Chondrocyte (in vitro differentiated cells): Measurements from ENCODE around the gene KTI12. TPM values are rescaled to one million over a fixed set of nuclear protein-coding genes. Genes with fewer than 3 reads are reported as not detected.
"Not testable (repeated sequence)": the region's sequence is repeated elsewhere in the genome, so short reads cannot be mapped to it uniquely, and the experiment has no call there.

ENCODE experiments used
- DNase-seq: peaks from one replicate; pipeline ENCODE4 v3.0.0; 2021; ENCODE audit warnings: mixed read lengths, low spot score
- H3K27ac Mint-ChIP-seq: one replicate; pipeline ENCODE4 v1.8.0; 2021; ENCODE audit warnings: mild to moderate bottlenecking, moderate library complexity, mixed read lengths; ENCODE audit not compliant: unreplicated experiment
- H3K27me3 Mint-ChIP-seq: 2 replicates; pipeline ENCODE4 v1.8.0; 2021; ENCODE audit warnings: low read depth, mixed read lengths
- H3K36me3 Mint-ChIP-seq: 2 replicates; pipeline ENCODE4 v1.8.0; 2021; ENCODE audit warnings: low read depth, mixed read lengths
- H3K4me1 Mint-ChIP-seq: 2 replicates; pipeline ENCODE4 v1.8.0; 2021; ENCODE audit warnings: low read depth, mild to moderate bottlenecking, mixed read lengths
- H3K4me3 Mint-ChIP-seq: one replicate; pipeline ENCODE4 v1.8.0; 2021; ENCODE audit warnings: mild to moderate bottlenecking, moderate library complexity, mixed read lengths; ENCODE audit not compliant: unreplicated experiment
- H3K9me3 Mint-ChIP-seq: 2 replicates; pipeline ENCODE4 v1.8.0; 2021; ENCODE audit warnings: low read depth, mixed read lengths
- CTCF ChIP-seq: fragments of 200-600 bp; sonication (generic); IDR thresholded peaks from 2 replicates; pipeline ENCODE4 v1.5.0; 2021; ENCODE audit warnings: antibody characterized with exemption, mild to moderate bottlenecking, moderate library complexity
- total RNA-seq: library from RNA; stranded (reverse); gene quantifications from 3 replicates; pipeline ENCODE4 v1.2.1, GENCODE V29; 2021

KTI12 gene
- total RNA-seq, 1 donor from 2014 or later, result 10.9 TPM

GRCh38 chr1:52054496-52055065 is 21.0 kb upstream of the KTI12 start:
- Mint-ChIP-seq H3K27ac (peak overlapping the region; percentile 99), H3K36me3 (peaks cover 5% of the 10 kb centered on the region), H3K4me1 (peaks cover 59% of the 10 kb centered on the region), H3K4me3 (peak overlapping the region; percentile 93), H3K27me3 (no peaks in the 10 kb centered on the region), H3K9me3 (no peaks in the 10 kb centered on the region)
- no peak for TF ChIP-seq CTCF
- DNase-seq, result no peak

DNA sequence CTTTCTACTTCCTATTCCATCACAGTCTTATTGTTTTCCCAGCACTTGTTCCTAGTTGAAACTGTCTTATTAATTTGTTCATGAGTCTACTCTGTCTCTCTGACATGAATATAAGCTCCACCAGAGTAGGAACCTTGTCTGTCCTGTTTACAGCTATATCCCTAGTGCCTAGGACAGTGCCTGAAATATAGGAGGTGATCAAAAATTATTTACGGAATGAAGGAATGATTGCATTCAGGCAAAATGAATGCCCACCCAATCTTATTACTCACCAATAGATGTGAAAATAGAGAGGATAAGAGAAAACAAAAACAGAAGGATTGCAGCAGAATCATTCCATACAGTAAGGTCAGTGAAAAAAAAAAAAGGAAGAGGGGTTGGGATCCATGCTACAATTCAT is 20.3 kb upstream of the KTI12 start:
- no peak for DNase-seq

DNA sequence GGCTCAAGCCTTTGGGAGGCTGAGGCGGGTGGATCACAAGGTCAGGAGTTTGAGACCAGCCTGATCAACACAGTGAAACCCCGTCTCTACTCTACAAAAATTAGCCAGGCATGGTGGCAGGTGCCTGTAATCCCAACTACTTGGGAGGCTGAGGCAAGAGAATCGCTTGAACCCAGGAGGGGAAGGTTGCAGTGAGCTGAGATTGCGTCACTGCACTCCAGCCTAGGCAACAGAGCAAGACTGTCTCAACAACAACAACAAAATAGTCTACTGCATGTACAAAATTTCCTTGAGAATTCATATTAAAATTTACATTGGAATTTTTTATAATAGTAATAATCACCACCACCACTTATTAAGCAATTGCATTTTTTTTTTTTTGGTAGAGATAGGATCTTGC is 15.7 kb upstream of the KTI12 start:
- not testable (repeated sequence) for H3K36me3 Mint-ChIP-seq, H3K27ac Mint-ChIP-seq, H3K4me3 Mint-ChIP-seq, H3K9me3 Mint-ChIP-seq, H3K27me3 Mint-ChIP-seq, DNase-seq
- H3K4me1 Mint-ChIP-seq, result peaks cover 26% of the 10 kb centered on the region

More for the DNA sequence above, 20.3 kb upstream of the KTI12 start:
- H3K9me3 Mint-ChIP-seq, result no peaks in the 10 kb centered on the region
- H3K27me3 Mint-ChIP-seq, result no peaks in the 10 kb centered on the region
- H3K4me1 Mint-ChIP-seq, result peaks cover 52% of the 10 kb centered on the region
- peak overlapping the region; percentile 99 for H3K27ac Mint-ChIP-seq
- no peak for TF ChIP-seq CTCF
- H3K4me3 Mint-ChIP-seq, result peak overlapping the region; percentile 93
- H3K36me3 Mint-ChIP-seq, result peaks cover 5% of the 10 kb centered on the region

DNA sequence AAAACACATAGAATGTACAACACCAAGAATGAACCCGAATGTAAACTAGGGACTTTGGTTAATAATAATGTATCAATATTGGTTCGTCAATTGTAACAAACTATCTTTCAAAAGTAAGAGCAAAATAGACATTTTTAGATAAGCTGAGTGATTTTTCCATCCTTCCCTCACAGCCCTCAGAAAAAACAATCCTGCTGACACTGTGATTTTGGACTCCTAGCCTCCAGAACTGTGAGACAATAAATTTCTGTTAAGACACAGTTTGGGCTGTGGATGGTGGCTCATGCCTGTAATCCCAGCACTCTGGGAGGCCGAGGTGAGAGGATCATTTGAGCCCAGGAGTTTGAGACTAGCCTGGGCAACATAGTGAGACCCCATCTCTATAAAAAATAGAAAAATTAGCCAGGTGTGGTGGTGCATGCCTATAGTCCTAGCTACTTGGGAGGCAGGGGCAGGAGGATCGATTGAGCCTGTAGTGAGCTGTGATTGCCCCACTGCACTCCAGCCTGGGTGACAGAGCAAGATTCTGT is 12.1 kb upstream of the KTI12 start:
- H3K9me3 Mint-ChIP-seq, H3K4me1 Mint-ChIP-seq, H3K4me3 Mint-ChIP-seq, DNase-seq, H3K36me3 Mint-ChIP-seq, H3K27me3 Mint-ChIP-seq, H3K27ac Mint-ChIP-seq: not testable (repeated sequence)

DNA sequence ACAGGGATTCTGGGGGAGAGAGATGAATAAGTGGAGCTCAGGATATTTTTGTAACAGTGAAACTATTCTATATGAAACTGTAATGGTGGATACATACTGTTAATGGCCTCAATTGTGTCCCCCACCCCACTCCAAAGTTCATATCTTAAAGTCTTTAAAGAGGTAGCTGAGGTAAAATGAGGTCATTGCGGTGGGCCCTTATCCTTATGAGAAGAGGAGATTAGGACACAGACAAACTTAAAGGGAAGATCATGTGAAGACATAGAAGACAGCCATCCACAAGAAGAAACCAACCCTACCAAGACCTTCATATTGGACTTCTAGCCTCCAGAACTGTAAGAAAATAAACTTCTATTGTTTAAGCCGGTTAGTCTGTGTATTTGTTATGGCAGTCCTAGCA is 11.6 kb upstream of the KTI12 start:
- H3K27ac Mint-ChIP-seq, result no peak overlapping the region
- H3K4me1 Mint-ChIP-seq, result no peaks in the 10 kb centered on the region
- no peaks in the 10 kb centered on the region for H3K9me3 Mint-ChIP-seq
- peaks cover 8% of the 10 kb centered on the region for H3K36me3 Mint-ChIP-seq
- no peak overlapping the region for H3K4me3 Mint-ChIP-seq
- TF ChIP-seq CTCF, result no peak
- H3K27me3 Mint-ChIP-seq, result no peaks in the 10 kb centered on the region
- no peak for DNase-seq

DNA sequence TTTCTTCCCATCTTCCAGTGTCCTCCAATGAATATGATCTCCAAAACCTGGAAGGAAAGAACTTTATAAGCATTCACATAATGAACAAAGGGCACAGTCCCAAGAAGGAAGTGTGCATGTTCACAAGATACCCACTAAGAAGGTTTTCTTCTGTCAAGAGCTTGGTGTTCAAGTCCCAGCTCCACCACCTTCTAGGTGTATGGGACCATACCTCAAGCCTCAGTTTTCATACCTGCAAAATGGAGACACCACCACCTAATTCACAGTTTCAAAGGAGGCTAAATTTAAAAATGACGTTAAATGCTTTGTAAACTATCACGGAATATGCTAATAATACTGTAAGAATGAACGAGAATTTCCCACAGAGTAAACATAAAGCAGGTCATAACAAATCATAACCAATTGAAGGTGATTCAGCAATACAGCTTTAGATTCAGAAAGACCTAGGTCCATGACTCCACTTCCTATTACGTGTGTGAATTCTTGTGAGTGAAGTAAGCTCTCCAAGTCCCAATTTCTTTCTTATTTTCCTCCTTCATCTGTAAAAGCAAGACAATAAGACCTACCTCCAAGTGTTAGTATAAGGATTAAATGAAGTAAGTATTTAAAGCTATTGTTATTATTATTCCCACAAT is 8.1 kb upstream of the KTI12 start:
- Mint-ChIP-seq H3K27me3 (no peaks in the 10 kb centered on the region), H3K4me1 (no peaks in the 10 kb centered on the region), H3K27ac (no peak overlapping the region), H3K9me3 (no peaks in the 10 kb centered on the region), H3K36me3 (peaks cover 12% of the 10 kb centered on the region), H3K4me3 (no peak overlapping the region)
- TF ChIP-seq CTCF, result no peak
- no peak for DNase-seq
